SJSA1 (cell line): Measurements from ENCODE around the gene AP3S1. TPM values are rescaled to one million over a fixed set of nuclear protein-coding genes. Genes with fewer than 3 reads are reported as not detected.
"Not testable (repeated sequence)": the region's sequence is repeated elsewhere in the genome, so short reads cannot be mapped to it uniquely, and the experiment has no call there.

ENCODE experiments used
- DNase-seq, 2 experiments: peaks; one replicate each; pipeline ENCODE4 v3.0.0-alpha.2; 2015 to 2020; ENCODE audit warnings: low spot score in 2 of 2, low read depth in 1 of 2
- H3K27ac ChIP-seq: fragments of 250-450 bp; sonication (Bioruptor Pico); 2 replicates; pipeline ENCODE4 v1.5.1; 2020; ENCODE audit warnings: mild to moderate bottlenecking, moderate library complexity
- H3K27me3 ChIP-seq: fragments of 250-450 bp; sonication (Bioruptor Pico); replicated peaks from 2 replicates; pipeline ENCODE4 v1.5.1; 2020; ENCODE audit warnings: mild to moderate bottlenecking, moderate library complexity
- H3K36me3 ChIP-seq: fragments of 250-450 bp; sonication (Bioruptor Pico); 2 replicates; pipeline ENCODE4 v1.5.1; 2020; ENCODE audit warnings: mild to moderate bottlenecking
- H3K4me1 ChIP-seq: fragments of 250-450 bp; sonication (Bioruptor Pico); replicated peaks from 2 replicates; pipeline ENCODE4 v1.6.1; 2021; ENCODE audit warnings: mild to moderate bottlenecking
- H3K4me3 ChIP-seq: fragments of 250-450 bp; sonication (Bioruptor Pico); 2 replicates; pipeline ENCODE4 v1.5.1; 2020; ENCODE audit warnings: mild to moderate bottlenecking
- H3K9me3 ChIP-seq: fragments of 250-450 bp; sonication (Bioruptor Pico); replicated peaks from 2 replicates; pipeline ENCODE4 v1.5.1; 2020; ENCODE audit warnings: mild to moderate bottlenecking
- total RNA-seq: library from RNA; depleted of rRNA; stranded (reverse); fragments of >200 nt; shearing (Covaris generic); gene quantifications from 2 replicates; pipeline ENCODE4 v1.2.3, GENCODE V29; 2014

Gene AP3S1
- total RNA-seq, 1 experiment from 2014 or later: 316 TPM

DNA sequence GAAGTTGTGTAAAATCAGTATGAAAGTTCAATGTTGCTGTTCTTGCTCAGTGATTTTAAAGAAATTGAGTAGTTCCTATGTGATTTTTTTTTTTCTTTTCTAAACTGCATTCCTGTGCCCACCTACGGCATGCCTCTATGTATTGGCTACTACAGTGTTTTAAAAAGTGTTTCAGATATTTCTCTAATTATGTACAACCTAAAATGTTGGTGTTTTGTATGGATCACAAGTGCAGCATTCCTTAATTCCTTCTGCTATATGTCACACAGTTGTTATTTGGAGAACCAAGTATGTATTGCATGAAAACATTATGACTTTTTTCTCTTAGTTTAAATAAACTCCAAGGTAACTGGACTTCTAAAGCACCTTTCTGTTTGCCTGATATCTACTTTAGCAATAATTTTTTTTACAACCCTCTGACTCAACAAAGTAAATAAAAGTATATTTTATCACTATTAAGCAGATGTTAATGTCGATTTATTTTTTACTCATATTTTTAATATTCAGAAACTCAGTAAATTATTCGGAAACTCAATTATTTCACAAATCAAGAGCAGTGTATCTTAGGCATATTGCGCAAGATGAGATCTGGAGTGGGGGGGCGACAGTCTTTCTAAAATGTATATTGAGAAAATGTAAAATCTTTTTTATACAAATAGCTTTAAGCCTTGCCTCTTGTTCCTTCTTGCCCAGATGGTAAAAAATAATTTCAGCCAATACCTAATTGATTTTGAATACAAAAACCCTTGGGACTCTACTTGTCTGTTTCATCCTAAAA is 72.1 kb downstream of the AP3S1 start:
- H3K27me3 ChIP-seq, H3K36me3 ChIP-seq, H3K4me1 ChIP-seq, H3K9me3 ChIP-seq, H3K4me3 ChIP-seq, H3K27ac ChIP-seq, DNase-seq: not testable (repeated sequence)

DNA sequence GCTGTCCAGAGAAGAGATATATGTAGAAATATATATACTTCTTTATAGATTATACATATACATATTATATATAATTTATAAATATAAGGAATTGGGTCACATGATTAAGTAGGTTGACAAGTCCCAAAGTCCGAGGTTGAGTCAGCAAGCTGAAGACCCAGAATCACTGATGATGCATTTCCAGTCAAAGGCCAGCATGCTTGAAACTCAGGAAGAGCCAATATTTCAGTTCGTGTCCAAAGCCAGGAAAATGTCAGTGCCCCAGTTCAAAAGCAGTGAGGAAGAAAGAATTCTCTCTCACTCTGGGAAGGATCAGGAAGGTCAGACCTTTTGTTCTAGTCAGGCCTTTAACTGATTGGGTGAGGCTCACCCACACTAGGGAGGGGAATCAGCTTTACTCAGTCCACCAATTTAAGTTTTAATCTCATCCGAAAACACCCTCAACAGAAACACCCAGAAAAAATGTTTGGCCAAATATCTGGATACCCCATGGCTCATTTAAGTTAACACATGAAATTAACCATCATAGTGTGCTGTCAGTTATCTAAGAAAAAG is 78.5 kb downstream of the AP3S1 start:
- H3K4me3 ChIP-seq: no peak overlapping the region
- DNase-seq: no peak
- no peaks in the 10 kb centered on the region for H3K9me3 ChIP-seq
- no peaks in the 10 kb centered on the region for H3K27me3 ChIP-seq
- H3K27ac ChIP-seq: no peak overlapping the region
- H3K36me3 ChIP-seq: peaks cover 3% of the 10 kb centered on the region; the same call in 1 of the 2 replicates
- no peaks in the 10 kb centered on the region for H3K4me1 ChIP-seq

DNA sequence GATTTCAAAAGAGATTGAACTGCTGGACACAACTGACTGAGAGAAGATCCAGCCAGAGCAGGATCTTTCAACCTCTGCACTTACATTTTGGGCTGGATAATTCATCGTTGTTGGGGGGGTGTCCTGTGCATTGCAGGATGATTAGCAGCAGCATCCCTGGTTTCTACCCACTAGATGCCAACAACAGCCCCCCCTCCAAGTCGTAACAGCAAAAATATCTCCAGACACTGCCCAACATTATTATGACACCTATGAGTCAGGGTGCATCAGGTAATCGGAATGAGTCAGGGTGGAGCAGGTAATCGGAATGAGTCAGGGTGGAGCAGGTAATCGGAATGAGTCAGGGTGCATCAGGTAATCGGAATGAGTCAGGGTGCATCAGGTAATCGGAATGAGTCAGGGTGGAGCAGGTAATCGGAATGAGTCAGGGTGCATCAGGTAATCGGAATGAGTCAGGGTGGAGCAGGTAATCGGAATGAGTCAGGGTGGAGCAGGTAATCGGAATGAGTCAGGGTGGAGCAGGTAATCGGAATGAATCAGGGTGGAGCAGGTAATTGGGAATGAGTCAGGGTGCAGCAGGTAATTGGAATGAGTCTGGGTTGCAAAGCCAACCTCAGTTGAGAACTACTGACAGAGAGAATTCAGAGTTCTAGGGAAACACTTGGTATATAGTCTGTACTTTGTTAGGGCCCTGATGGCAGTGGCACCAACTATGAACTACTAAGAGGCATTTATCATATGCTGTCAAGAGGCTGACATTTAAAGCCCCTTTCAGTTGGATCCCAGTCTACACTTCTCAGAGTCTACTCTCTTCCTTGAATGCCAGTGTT is 87.1 kb downstream of the AP3S1 start:
- H3K27ac ChIP-seq, H3K36me3 ChIP-seq, H3K27me3 ChIP-seq, H3K4me3 ChIP-seq, H3K9me3 ChIP-seq, DNase-seq: not testable (repeated sequence)
- H3K4me1 ChIP-seq: peaks cover 19% of the 10 kb centered on the region

DNA sequence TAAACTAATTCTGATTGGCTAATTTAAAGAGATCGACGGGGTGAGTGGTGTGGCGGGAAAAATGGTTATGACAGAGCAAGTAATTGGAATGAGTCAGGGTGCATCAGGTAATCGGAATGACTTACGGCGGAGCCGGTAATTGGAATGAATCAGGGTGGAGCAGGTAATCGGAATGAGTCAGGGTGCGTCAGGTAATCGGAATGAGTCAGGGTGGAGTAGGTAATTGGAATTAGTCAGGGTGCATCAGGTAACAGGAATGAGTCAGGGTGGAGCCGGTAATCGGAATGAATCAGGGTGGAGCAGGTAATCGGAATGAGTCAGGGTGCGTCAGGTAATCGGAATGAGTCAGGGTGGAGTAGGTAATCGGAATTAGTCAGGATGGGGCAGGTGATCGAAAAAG is 88.4 kb downstream of the AP3S1 start:
- not testable (repeated sequence) for H3K27ac ChIP-seq, H3K27me3 ChIP-seq, H3K9me3 ChIP-seq, H3K36me3 ChIP-seq, H3K4me3 ChIP-seq, DNase-seq
- H3K4me1 ChIP-seq: peaks cover 32% of the 10 kb centered on the region

- H3K36me3 ChIP-seq: no peaks in the 10 kb centered on the region; the same call in 1 of the 2 replicates
- no peak overlapping the region for H3K27ac ChIP-seq
- no peaks in the 10 kb centered on the region; the same call in 1 of the 2 replicates for H3K9me3 ChIP-seq
- no peak overlapping the region for H3K4me3 ChIP-seq
- H3K27me3 ChIP-seq: no peaks in the 10 kb centered on the region
- no peak for DNase-seq
- H3K4me1 ChIP-seq: peaks cover 32% of the 10 kb centered on the region
Measured at GRCh38 chr5:115930630-115931337, 89.0 kb downstream of the AP3S1 start.

DNA sequence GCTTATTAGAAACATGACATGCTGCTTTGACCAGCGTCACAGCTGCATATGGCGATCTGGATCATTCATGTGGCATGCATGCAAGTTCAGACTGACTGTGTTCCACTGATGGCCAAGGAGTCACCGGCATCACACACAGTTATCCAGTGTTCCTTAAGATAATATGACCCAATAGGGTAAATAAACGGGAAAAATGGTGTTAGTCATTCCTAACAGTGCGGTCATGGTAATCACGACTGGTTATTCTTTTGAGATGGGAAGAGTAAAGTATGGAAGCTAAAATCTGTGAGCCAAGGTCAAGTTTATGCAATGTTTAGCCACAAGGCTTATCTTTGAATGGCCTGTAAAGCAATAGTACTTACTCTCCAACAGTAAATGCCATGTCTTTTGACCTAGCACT is 91.3 kb downstream of the AP3S1 start:
- no peaks in the 10 kb centered on the region for H3K27me3 ChIP-seq
- H3K9me3 ChIP-seq: no peaks in the 10 kb centered on the region; the same call in 1 of the 2 replicates
- H3K36me3 ChIP-seq: no peaks in the 10 kb centered on the region
- H3K4me3 ChIP-seq: no peak overlapping the region
- peaks cover 32% of the 10 kb centered on the region for H3K4me1 ChIP-seq
- DNase-seq: peak in 1 of 2 experiments; percentile 35
- no peak overlapping the region for H3K27ac ChIP-seq

DNA sequence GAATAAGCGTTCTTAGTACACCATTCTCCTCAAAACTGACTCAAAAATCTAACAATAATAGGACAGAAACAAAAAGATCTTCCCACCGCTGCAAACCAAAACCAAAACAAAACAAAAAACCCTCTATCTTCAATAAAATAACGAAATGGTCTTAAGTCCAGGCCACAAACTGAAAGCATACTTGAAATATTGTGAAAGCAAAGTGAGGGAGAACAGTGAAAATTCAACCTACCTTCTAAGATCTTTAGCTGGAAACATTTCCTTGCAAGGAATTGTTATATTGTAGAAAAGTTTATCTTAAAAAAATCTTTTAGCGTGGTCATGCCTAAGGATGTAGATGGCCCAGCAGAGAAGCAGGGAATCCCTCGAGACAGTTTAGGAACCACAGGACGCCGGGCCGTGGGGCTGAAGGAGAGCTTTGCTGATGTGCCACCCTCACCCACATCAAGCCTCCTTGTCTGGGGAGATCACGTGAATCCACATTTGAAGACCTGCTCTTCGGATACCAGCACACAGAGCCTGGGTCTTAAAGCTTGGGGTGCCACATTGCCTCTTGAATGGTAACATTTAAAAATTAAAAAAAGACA is 92.7 kb downstream of the AP3S1 start:
- no peaks in the 10 kb centered on the region for H3K27me3 ChIP-seq
- peak; percentile 56 to 73 for DNase-seq
- no peaks in the 10 kb centered on the region for H3K36me3 ChIP-seq
- peak overlapping the region; percentile 74 for H3K27ac ChIP-seq
- H3K9me3 ChIP-seq: no peaks in the 10 kb centered on the region; the same call in 1 of the 2 replicates
- H3K4me1 ChIP-seq: peaks cover 46% of the 10 kb centered on the region
- H3K4me3 ChIP-seq: peak overlapping the region; percentile 26

GRCh38 chr5:115936031-115936430 is 94.3 kb downstream of the AP3S1 start:
- H3K27me3 ChIP-seq: no peaks in the 10 kb centered on the region
- peaks cover 57% of the 10 kb centered on the region for H3K4me1 ChIP-seq
- H3K36me3 ChIP-seq: no peaks in the 10 kb centered on the region
- DNase-seq: no peak
- no peak overlapping the region for H3K27ac ChIP-seq
- H3K9me3 ChIP-seq: no peaks in the 10 kb centered on the region; the same call in 1 of the 2 replicates
- H3K4me3 ChIP-seq: no peak overlapping the region

DNA sequence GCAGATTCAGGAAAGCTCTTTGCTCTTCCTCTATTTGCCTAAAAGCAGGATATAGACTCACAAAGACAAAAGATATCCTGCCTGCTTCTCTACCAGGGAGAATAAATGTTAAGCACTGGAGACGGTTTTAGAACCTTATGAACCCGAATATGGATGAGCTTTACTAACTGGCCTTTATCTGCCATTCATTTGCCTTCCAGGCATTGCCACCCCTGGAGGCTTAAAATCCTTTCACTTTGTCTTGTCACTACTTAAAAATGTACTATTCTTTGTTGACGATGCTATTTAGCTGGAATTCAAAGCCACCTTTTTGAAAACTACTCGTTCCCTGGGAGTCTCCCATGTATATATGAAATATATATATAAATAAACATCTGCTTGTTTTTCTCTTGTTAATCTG is 97.3 kb downstream of the AP3S1 start:
- Histone ChIP-seq H3K27me3 (no peaks in the 10 kb centered on the region), H3K9me3 (no peaks in the 10 kb centered on the region), H3K27ac (peak overlapping the region; percentile 89), H3K4me1 (peaks cover 45% of the 10 kb centered on the region), H3K36me3 (no peaks in the 10 kb centered on the region), H3K4me3 (no peak overlapping the region)
- DNase-seq: peak; percentile 73 to 90

GRCh38 chr5:115940080-115940810 is 98.5 kb downstream of the AP3S1 start:
- Histone ChIP-seq H3K27me3 (no peaks in the 10 kb centered on the region), H3K27ac (peak overlapping the region; percentile 89), H3K36me3 (no peaks in the 10 kb centered on the region), H3K4me1 (peaks cover 35% of the 10 kb centered on the region), H3K4me3 (no peak overlapping the region), H3K9me3 (no peaks in the 10 kb centered on the region)
- peak in 1 of 2 experiments; percentile 30 for DNase-seq

DNA sequence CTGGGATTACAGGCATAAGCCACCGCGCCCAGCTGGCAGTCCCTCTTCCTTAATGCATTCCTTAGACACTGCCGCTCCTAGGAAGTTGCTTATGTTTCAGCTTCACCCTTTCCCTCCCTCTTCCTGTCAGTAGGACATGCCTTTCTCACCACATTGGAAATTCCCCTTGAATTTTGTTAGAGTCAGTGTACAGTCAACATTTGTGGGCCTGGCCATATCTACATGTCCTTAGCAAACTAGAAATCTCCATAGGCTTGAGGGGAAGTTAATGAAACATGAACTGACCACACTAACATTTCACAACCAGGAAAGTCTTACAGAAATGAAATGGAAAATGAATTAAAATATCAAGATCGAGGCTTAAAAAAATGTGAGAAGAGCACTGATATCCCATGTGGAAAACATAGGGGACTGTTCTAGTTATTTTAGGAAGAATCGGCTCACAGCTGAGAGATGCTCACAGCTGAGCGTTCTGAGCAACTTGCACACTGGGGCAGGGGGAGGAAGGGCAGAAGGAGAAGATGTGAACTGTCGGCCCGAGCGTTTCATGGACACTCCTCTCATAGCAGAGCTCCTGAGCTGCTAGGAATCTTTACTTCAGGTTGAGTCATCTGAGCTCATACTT is 99.4 kb downstream of the AP3S1 start:
- peak; percentile 95 to 96 for DNase-seq
- peak overlapping the region; percentile 89 for H3K27ac ChIP-seq
- H3K27me3 ChIP-seq: no peaks in the 10 kb centered on the region
- H3K9me3 ChIP-seq: no peaks in the 10 kb centered on the region
- H3K4me1 ChIP-seq: peaks cover 35% of the 10 kb centered on the region
- H3K4me3 ChIP-seq: no peak overlapping the region
- H3K36me3 ChIP-seq: no peaks in the 10 kb centered on the region

DNA sequence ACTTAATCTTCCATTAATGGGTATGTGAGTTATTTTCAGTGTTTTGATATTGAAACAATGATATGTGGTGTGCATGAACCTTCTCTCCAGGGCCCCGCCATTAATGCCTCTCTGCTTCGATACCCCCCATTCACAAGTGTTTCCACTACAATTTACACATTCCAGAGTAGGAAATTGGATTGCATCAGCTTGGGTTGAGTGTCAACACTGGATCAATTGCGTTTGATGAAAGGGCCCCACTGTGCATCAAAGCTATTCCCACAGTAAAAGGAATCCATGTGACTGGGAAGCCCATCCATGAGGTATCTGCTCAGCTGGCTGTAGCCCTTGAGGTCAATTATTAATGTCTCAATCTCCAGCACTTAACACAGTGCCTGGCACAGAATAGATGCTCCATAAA is 102.8 kb downstream of the AP3S1 start:
- H3K27ac ChIP-seq: no peak overlapping the region
- no peaks in the 10 kb centered on the region for H3K36me3 ChIP-seq
- H3K27me3 ChIP-seq: no peaks in the 10 kb centered on the region
- no peaks in the 10 kb centered on the region for H3K9me3 ChIP-seq
- no peak overlapping the region for H3K4me3 ChIP-seq
- peaks cover 38% of the 10 kb centered on the region for H3K4me1 ChIP-seq
- no peak for DNase-seq
